NT2/D1 (cell line): ENCODE data around the gene OR5A1.
"Not testable (repeated sequence)": the region's sequence is repeated elsewhere in the genome, so short reads cannot be mapped to it uniquely, and the experiment has no call there.

ENCODE experiments used
- DNase-seq: peaks from one replicate; pipeline ENCODE4 v3.0.0-alpha.2; 2011; ENCODE audit warnings: low read depth, low spot score
- H3K27me3 ChIP-seq: 2 replicates; pipeline ENCODE4 v1.6.0; 2011; ENCODE audit warnings: mild to moderate bottlenecking; ENCODE audit not compliant: insufficient read length, insufficient read depth
- H3K36me3 ChIP-seq: 2 replicates; pipeline ENCODE4 v1.6.1; 2011; ENCODE audit warnings: mild to moderate bottlenecking, low read length, mixed read lengths; ENCODE audit not compliant: insufficient read depth, insufficient read length
- H3K4me1 ChIP-seq: 2 replicates; pipeline ENCODE4 v1.5.1; 2011; ENCODE audit not compliant: insufficient read depth, insufficient read length
- H3K4me3 ChIP-seq: 2 replicates; pipeline ENCODE4 v1.5.1; 2011; ENCODE audit warnings: low read depth; ENCODE audit not compliant: insufficient read length
- H3K9ac ChIP-seq: 2 replicates; pipeline ENCODE4 v1.6.0; 2011; ENCODE audit warnings: low read depth; ENCODE audit not compliant: insufficient read length
- H3K9me3 ChIP-seq: 2 replicates; pipeline ENCODE4 v1.5.1; 2011; ENCODE audit warnings: mild to moderate bottlenecking, low read length; ENCODE audit not compliant: insufficient read depth
- SUZ12 ChIP-seq: IDR thresholded peaks from 2 replicates; pipeline ENCODE4 v1.6.1; 2011; ENCODE audit not compliant: insufficient read length, insufficient read depth; ENCODE audit errors: extremely low read depth
- YY1 ChIP-seq: IDR thresholded peaks from 2 replicates; pipeline ENCODE4 v1.6.1; 2011; ENCODE audit not compliant: insufficient read length, insufficient read depth
- ZNF274 ChIP-seq: IDR thresholded peaks from 2 replicates; pipeline ENCODE4 v1.6.1; 2011; ENCODE audit warnings: mild to moderate bottlenecking, low read depth, low read length

The OR5A1 gene

GRCh38 chr11:59429924-59430516 lies 6.2 kb upstream of the OR5A1 start:
- H3K27me3 ChIP-seq = no peaks in the 10 kb centered on the region
- no peaks in the 10 kb centered on the region for H3K36me3 ChIP-seq
- no peak overlapping the region for H3K9ac ChIP-seq
- no peaks in the 10 kb centered on the region for H3K9me3 ChIP-seq
- H3K4me1 ChIP-seq = no peaks in the 10 kb centered on the region
- TF ChIP-seq SUZ12 (no peak), YY1 (no peak), ZNF274 (no peak)
- DNase-seq = peak; percentile 65
- no peak overlapping the region for H3K4me3 ChIP-seq

GRCh38 chr11:59437770-59438169 lies 1.5 kb downstream of the OR5A1 start:
- Histone ChIP-seq H3K27me3 (no peaks in the 10 kb centered on the region), H3K36me3 (no peaks in the 10 kb centered on the region), H3K9me3 (no peaks in the 10 kb centered on the region), H3K9ac (no peak overlapping the region), H3K4me3 (no peak overlapping the region), H3K4me1 (no peaks in the 10 kb centered on the region)
- DNase-seq = no peak
- no peak for TF ChIP-seq YY1
- no peak for TF ChIP-seq ZNF274

- not testable (repeated sequence) for DNase-seq
These were observed 9.4 kb downstream of the OR5A1 start for GRCh38 chr11:59445624-59446023.

GRCh38 chr11:59448484-59448883 lies 12.2 kb downstream of the OR5A1 start:
- no peak for TF ChIP-seq ZNF274
- no peak for TF ChIP-seq SUZ12
- no peak for TF ChIP-seq YY1
- no peak for DNase-seq
- H3K4me1 ChIP-seq = no peaks in the 10 kb centered on the region

More at GRCh38 chr11:59445624-59446023, 9.4 kb downstream of the OR5A1 start:
- H3K4me1 ChIP-seq, H3K9me3 ChIP-seq, H3K4me3 ChIP-seq, H3K9ac ChIP-seq, H3K36me3 ChIP-seq, H3K27me3 ChIP-seq: not testable (repeated sequence)

DNA sequence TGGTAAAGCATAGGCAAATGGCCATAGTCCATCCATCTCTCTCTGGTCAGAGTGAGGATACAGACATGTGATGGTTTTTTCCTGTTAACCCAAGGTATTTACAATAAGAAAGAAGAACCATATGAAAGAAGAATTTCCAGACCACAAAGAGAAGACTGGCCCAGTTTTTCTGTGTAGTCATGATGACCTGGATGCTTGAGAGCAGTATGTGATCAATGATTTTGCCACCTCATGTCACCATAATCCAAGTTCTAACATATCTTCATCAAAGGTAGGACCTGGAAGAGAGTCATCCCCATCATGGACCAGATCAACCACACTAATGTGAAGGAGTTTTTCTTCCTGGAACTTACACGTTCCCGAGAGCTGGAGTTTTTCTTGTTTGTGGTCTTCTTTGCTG lies 20.4 kb downstream of the OR5A1 start, which contains the start of gene OR4D6:
Gene OR4D6, plus strand, starts transcription at position 301 of the 400 bp plus-strand sequence. Its CDS starts 0 bp downstream, at position 301.
- no peak for DNase-seq
- Histone ChIP-seq H3K36me3 (no peaks in the 10 kb centered on the region), H3K4me3 (no peak within 1 kb of the TSS), H3K9me3 (no peaks in the 10 kb centered on the region), H3K4me1 (no peaks in the 10 kb centered on the region), H3K9ac (no peak within 1 kb of the TSS), H3K27me3 (no peaks in the 10 kb centered on the region)
- no peak for TF ChIP-seq YY1
- no peak for TF ChIP-seq SUZ12

More at GRCh38 chr11:59448484-59448883, 12.2 kb downstream of the OR5A1 start:
- no peak overlapping the region for H3K9ac ChIP-seq
- H3K27me3 ChIP-seq = no peaks in the 10 kb centered on the region
- H3K36me3 ChIP-seq = no peaks in the 10 kb centered on the region
- H3K4me3 ChIP-seq = no peak overlapping the region
- H3K9me3 ChIP-seq = no peaks in the 10 kb centered on the region; the same call in 1 of the 2 replicates

- Histone ChIP-seq H3K4me1 (no peaks in the 10 kb centered on the region), H3K9ac (no peak overlapping the region), H3K36me3 (no peaks in the 10 kb centered on the region), H3K9me3 (no peaks in the 10 kb centered on the region), H3K4me3 (no peak overlapping the region), H3K27me3 (no peaks in the 10 kb centered on the region)
- TF ChIP-seq SUZ12 = no peak
- no peak for TF ChIP-seq YY1
- no peak for DNase-seq
These were observed 23.6 kb downstream of the OR5A1 start for GRCh38 chr11:59459916-59460315.

DNA sequence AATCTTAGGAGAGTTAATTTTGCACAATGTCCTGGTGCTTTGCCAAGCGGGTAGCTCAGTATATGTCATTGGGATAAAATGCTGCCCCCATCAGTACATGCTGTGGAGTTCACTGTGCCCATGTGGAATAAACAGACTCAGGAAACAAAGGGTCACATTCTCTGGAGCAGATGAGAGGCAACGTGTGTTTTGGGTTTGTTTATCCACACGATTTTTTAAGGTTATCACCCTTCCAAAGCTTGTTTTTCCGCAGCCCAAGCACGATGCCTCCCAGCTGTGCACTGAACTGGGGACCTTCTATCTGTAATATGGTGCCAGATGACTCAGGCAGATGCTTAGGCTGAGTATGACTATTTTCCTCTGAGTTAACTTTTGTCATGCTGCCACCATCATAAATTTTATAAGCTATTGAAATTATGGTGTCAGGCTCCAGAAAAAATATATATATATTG lies 26.9 kb downstream of the OR5A1 start:
- DNase-seq = no peak

GRCh38 chr11:59473015-59473414 lies 36.7 kb downstream of the OR5A1 start, which contains the start of gene OR4D10:
Gene OR4D10, plus strand, starts transcription at chr11:59473315. Its CDS starts 4,115 bp downstream, at chr11:59477430.
- Histone ChIP-seq H3K36me3 (no peaks in the 10 kb centered on the region), H3K9ac (no peak within 1 kb of the TSS), H3K4me1 (no peaks in the 10 kb centered on the region), H3K9me3 (no peaks in the 10 kb centered on the region), H3K27me3 (no peaks in the 10 kb centered on the region), H3K4me3 (no peak within 1 kb of the TSS)
- no peak for DNase-seq
- no peak for TF ChIP-seq SUZ12
- TF ChIP-seq YY1 = no peak
- TF ChIP-seq ZNF274 = no peak

More for the DNA sequence above, 26.9 kb downstream of the OR5A1 start:
- H3K36me3 ChIP-seq = no peaks in the 10 kb centered on the region
- no peak overlapping the region for H3K4me3 ChIP-seq
- H3K27me3 ChIP-seq = no peaks in the 10 kb centered on the region
- no peaks in the 10 kb centered on the region for H3K4me1 ChIP-seq
- TF ChIP-seq SUZ12 = no peak
- no peak for TF ChIP-seq YY1
- no peak for TF ChIP-seq ZNF274
- H3K9ac ChIP-seq = no peak overlapping the region
- no peaks in the 10 kb centered on the region for H3K9me3 ChIP-seq
